GM19438 (cell line): ENCODE results near the gene DISP3.
A peak's percentile ranks its signal among the peaks of the same experiment; 100 is the strongest.

Experiments used
- ATAC-seq: cut with Tn5 transposase; IDR thresholded peaks from one replicate; pipeline ENCODE4 v1.9.1; 2021; ENCODE audit warnings: low read depth; ENCODE audit not compliant: unreplicated experiment

DISP3 gene

GRCh38 chr1:11478571-11479374 is at the start of gene DISP3:
Gene DISP3 (plus strand): TSS chr1:11479155. CDS start chr1:11500993, 21,838 bp downstream.
- ATAC-seq: peak; percentile 80

DNA sequence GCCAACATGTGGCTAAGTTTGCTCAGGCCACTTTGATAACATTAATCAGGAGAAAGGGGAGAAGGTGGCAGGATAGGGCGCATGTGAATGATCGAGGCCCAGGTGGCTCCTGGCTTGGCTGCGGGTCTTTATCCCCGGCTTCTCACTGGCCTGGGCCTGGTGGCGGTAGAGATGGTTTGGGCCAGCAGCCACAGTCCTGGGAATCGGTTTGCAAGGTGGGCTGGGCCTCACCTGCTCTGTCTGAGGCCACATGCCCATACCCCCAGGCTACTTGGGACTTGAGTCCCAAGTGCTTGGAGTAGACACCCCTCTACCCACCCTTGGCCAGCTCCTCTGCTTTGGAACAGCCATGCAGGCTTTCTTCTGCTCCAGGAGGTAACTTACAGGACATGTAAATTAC is 49.7 kb upstream of the DISP3 start:
- no peak for ATAC-seq

DNA sequence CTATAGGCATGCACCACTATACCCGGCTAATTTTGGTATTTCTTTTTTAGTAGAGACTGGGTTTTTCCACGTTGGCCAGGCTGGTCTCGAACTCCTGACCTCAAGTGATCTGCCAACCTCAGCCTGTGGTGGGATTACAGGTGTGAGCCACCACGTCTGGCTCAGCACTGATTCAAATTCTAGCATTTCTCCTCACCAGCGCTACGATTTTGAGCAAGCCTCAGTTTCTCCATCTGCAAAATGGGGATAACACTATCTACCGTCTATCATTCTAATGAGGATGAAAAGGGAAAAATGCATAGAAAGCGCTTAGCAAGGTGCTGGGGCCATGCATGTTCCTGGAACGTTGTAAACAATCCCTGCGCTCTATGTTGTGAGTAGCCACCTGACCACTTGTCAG is 49.0 kb upstream of the DISP3 start:
- no peak for ATAC-seq

DNA sequence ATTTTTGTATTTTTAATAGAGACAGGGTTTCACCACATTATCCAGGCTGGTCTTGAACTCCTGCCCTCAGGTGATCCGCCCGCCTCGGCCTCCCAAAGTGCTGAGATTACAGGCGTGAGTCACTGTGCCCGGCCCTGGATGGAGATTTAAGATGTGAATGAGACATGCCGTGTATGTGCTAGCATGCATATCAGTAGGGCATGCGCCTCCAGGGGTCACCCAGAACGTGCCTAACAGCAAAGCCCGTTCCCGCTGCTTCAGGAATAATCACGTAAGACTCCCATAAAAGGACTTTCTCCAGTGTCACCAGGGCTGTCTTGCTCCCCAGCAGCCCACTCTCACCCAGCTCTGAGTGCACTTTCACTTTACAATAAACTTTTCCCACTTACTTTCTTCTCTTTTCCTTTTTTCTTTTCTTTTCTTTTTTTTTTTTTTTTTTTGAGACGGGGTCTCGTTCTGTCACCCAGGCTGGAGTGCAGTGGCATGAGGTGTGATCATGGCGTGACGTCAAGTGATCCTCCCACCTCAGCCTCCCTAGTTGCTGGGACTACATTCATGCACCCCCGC is 46.9 kb upstream of the DISP3 start:
- ATAC-seq: no peak

DNA sequence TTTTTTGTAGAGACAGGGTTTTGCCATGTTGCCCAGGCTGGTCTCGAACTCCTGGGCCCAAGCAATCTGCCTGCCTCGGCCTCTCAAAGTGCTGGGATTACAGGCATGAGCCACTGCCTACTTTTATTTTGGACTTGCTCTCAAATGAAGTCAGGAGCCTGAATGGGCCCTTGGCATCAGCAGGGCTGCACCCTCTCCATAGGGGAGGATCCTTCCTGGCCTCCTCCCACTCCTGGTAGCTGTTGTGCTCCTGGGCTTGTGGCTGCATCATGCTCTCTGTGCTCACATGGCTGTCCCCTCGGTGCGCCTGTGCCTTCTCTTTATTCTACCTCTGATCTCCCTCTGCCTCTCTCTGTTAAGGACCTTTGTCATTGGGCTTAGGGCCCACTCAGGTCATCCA is 46.4 kb upstream of the DISP3 start:
- no peak for ATAC-seq

DNA sequence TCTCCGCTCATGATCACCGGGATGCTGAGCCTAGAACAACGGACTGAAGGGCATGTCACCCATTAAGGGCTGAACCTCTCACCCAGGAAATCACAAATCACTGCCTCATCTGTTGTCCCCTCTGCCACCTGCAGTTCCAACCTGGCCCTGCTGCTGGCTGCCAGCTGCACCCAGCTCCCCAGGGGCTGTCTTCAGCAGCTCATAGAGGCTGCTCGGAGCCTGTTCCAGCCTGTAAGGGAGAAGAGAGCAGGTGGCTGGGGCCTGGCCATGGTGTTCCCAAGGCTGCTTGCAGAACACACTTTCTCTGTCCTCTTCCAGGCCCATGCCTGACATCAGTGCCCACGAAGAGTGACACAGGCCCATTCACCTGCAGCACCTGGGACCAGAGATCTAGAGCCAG is 44.5 kb upstream of the DISP3 start:
- ATAC-seq: no peak

GRCh38 chr1:11434926-11435325 is 44.0 kb upstream of the DISP3 start:
- ATAC-seq: no peak

GRCh38 chr1:11438996-11439395 is 40.0 kb upstream of the DISP3 start:
- ATAC-seq: no peak

- ATAC-seq: no peak
Measured at GRCh38 chr1:11441211-11441952, 37.6 kb upstream of the DISP3 start.

- ATAC-seq: no peak
Measured at GRCh38 chr1:11443043-11443442, 35.9 kb upstream of the DISP3 start.

DNA sequence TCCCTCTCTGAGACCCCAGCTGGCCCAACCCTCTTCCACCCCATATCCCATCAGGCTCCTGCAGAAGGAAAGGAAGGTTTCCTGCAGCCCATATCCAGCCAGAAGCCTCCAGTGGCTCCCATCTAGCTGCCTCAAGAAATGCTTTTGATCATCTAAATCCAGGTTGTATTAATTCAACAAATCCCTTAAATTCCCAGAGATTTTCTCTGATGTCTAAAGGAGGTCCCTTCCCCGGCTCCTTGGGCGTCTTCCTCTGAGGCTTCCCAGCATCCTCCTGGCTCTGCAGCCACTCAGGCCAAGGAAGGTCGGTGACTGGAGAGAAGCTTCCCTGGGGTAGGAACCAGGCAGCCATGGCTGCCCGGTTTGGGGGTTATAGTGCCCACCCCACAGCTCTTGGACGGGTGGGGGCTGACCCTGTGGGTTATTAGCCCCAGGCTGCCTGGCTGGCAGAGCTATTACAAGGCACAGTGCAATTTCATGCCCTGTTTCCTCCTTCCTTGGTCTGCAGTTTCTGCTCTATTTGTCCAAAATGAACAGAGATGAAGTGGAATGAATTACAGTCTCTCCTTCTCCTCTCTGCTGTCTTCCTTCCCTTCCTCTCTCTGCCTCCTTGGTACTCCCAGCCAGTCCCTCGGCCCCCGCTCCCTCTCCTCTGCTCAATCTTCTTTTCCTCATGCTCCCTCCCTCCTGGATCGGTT is 34.8 kb upstream of the DISP3 start:
- no peak for ATAC-seq

DNA sequence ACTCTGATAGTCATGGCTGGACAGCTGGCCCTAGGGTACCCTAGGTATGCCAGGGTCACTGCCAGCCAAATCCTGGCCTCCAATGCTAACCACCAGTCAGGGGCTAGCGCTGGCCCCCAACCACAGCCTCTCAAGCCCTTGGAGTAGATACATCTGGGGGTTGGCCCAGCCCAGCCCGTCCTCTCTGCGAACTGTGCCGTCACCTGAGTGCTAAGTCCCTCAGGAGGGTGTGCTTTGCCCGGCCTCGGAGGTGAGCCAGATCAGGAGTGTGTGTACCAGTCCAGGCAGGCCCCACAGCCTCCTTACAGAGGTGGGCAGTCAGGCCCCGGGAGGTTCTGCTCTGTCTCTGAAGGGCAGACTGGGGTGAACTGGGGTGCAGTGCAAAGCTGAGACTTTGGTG is 34.0 kb upstream of the DISP3 start:
- ATAC-seq: no peak

GRCh38 chr1:11447903-11448302 is 31.1 kb upstream of the DISP3 start:
- ATAC-seq: no peak

GRCh38 chr1:11448373-11449099 is 30.4 kb upstream of the DISP3 start:
- ATAC-seq: no peak

- ATAC-seq: no peak
Measured at GRCh38 chr1:11449100-11449403, 29.9 kb upstream of the DISP3 start.

DNA sequence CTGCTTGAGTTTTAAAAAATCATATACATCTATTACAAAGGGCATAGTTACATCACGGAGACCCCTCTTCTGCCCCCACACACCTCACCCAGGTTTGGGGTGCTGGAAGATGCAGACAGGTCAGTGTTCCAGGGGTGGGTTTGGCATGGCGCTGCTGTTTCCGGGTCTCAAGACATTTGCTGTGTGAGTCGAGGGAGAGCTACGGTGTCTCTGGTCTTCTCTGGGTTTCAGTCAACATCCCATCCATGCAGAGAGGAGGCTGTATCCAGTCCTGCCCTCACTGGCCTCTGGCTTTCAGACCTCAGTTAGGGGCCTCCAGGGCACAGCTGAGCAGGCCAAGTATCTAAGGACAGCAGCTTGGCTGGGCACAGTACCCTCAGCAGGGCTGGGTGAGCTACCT is 28.6 kb upstream of the DISP3 start:
- no peak for ATAC-seq

- ATAC-seq: no peak
Measured at GRCh38 chr1:11453742-11454491, 25.0 kb upstream of the DISP3 start.

GRCh38 chr1:11455967-11456570 is 22.9 kb upstream of the DISP3 start:
- ATAC-seq: no peak

DNA sequence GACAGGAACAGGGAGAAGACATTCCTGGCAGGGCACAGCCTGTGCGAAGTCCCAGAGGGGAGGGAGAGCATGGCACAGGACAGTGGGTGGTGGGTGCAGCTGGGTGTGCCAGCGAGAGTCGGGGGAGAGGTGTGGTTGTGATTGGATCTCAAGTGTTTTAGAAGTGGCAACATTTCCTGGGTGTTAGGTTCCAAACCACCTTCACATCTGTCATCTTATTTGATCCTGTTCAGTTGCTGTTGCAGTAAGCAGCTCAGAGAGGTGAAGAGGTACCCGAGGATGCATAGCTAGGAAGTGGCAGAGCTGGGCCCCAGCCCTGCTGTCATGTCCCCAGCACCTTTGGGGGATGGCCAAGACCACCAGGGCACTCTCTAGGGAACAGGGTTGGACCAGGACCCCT is 22.0 kb upstream of the DISP3 start:
- no peak for ATAC-seq
